T47D (cell line): Measurements from ENCODE around the gene HOXC13.

Source experiments
- DNase-seq, 2 experiments: peaks; one replicate each; pipeline versions ENCODE4 v3.0.0 to v3.0.0-alpha.2; 2011 to 2012; ENCODE audit warnings: low read depth in 1 of 2, low spot score in 1 of 2
- JUND ChIP-seq: IDR thresholded peaks from 2 replicates; pipeline ENCODE4 v1.6.1; 2012; ENCODE audit warnings: low read depth
- in situ Hi-C: cut with HindIII; loops from 2 replicates; pipeline ENCODE4 v1.10.0; 2016; ENCODE audit warnings: low sequenced_read_pairs, low pct_unique_long_range_greater_than_20kb

The HOXC13 gene

DNA sequence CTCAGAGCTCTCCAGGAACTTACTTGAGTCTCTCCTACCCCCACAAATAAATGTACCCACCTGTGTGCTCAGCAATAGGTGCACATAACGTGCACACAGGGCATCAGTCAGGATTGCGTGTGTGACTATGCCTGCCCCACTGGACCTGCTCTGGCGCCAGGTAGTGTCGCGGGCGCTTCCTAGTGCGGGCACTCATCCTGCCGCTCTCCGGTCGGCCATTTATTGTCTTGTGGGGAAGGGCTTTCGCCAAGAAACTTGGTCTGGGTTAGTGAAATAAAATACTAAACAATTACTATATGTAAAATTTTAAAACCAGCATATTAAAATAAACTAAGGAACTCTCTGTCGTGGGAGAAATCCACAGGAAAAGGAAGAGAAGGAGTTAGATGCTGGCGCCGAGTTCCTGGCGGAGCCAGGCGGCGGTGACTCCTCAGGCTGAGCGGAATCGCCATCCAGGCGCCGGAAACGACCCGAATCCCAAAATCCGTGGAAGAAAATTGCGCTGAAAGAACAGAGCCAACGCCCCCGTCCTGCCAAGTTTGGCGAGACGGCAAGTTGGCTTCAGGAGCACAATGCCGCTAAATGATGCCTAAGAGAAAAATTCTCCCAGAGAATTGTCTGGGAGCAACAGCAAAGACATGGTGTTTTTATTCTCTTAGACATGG, 7.9 kb upstream of the HOXC13 start:
- in situ Hi-C loops, result no loop called here
- no peak for DNase-seq

DNA sequence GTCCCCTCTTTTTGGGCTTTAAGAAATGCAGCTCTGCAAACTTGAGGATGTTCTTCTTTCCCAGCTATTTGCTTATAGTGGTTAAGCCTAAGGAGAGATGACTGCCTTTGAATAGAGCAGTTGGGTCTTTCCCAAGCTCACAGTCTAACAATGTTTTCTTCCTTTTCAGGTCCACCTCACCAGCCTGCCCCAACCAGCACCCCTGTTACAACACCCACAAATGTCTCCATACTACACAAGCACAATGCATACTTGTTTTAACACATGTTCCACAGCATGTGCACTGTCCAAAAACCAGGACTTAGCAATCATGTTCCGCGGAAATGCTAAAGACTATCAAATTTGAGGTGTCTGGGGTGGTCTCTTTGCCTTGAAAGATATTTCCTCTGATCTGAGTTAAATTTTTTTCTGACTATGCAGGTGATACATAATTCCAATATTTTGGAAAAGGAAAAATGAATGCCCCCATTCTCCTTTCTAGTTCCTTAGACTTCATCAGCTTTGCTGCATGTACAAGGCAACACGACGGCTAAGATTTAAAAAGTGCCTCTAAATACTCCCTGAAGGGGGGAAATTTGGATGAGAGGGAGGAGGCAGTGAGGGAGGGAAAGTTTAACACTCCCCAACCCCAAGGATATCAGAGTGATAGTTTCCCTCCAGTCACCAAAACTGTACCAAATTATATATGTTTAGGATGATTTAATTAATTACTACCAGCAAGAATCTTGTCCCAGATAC, 6.6 kb upstream of the HOXC13 start:
- TF ChIP-seq JUND, result no peak
- in situ Hi-C loops, result no loop called here

More for the DNA sequence above, 7.9 kb upstream of the HOXC13 start:
- TF ChIP-seq JUND, result no peak

DNA sequence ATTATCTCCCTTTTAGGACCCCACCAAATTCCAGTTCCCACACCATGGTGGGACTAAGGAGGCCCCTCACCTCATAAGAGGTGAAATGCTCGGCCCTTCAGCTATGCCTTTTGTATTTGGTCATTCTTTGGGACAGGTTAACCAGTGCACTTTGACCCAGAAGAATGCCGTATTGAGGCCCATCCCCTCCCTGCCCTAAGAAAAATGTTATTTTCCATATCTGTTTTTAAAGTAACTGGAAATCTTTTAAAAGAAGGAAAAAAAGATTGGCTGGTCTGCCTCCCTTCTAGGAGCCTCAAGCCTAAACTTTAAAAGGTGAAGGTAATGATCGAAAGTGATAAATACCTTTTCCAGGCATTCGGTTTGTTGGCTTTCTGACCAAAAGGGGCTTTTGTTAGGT, 5.7 kb upstream of the HOXC13 start:
- in situ Hi-C loops, result no loop called here
- no peak for DNase-seq
- TF ChIP-seq JUND, result no peak

More for the DNA sequence above, 6.6 kb upstream of the HOXC13 start:
- DNase-seq, result no peak

GRCh38 chr12:53935383-53936341, 3.0 kb upstream of the HOXC13 start:
- in situ Hi-C loops, result no loop called here
- DNase-seq, result no peak
- TF ChIP-seq JUND, result no peak

DNA sequence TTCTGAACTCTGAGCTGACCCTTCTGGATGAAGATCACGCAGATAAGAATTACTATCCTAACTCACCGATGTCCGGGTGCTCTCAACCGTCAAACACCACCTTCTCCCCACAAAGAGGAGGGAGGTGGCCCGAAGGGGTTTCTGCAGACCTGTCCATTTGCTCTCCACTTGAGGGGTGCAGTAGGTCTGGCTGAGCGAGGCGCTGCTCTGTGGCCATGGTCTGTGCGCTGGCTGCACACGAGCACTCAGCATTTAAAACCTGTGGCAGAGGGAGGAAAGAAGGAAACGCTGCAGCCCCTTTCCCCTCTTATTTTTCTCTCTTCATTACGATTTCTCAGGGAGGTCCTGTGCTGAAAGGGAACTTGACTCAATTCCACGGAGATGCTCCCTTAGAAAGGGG, 1.5 kb upstream of the HOXC13 start:
- in situ Hi-C loops, result no loop called here
- DNase-seq, result no peak
- no peak for TF ChIP-seq JUND

DNA sequence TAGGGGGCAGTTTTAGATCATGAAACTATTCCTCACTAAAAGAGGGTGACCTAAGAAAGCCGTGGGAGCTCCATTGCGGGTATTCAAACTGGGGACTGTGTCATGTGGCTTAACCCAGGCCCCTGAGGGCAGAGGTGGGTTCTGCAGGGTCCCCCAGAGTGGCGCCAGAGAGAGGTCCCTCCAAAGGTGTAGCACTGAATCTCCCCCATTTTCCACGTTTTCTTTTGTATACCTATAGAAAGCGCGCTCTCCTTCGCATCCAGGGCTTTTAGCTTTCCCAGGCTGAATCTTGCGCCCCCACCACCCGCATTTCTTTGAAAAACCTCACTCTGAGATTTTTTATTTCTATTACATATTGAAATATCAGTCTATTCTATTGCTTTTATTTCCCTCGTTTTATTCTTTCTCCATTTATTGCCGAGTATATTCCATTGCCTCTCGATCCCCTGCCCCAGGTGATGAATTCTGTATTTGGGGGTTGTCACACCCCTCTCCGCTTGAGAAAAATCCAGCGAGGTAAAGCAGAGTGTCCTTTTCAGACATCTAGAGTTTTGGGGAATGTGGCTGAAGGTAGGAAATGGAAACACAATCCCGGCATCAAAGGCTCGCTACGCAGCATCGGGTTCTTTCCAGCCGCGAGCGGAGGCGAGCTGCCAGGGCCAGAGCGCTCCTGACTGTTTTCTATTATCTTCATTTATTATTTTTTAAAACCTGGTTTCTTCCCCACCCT, 870 bp upstream of the HOXC13 start:
- in situ Hi-C loops, result no loop called here
- no peak for DNase-seq
- no peak for TF ChIP-seq JUND

- no peak for TF ChIP-seq JUND
- in situ Hi-C loops, result no loop called here
- peak in 1 of 2 experiments; percentile 65 for DNase-seq
These were observed 794 bp downstream of the HOXC13 start for GRCh38 chr12:53939141-53940108.

DNA sequence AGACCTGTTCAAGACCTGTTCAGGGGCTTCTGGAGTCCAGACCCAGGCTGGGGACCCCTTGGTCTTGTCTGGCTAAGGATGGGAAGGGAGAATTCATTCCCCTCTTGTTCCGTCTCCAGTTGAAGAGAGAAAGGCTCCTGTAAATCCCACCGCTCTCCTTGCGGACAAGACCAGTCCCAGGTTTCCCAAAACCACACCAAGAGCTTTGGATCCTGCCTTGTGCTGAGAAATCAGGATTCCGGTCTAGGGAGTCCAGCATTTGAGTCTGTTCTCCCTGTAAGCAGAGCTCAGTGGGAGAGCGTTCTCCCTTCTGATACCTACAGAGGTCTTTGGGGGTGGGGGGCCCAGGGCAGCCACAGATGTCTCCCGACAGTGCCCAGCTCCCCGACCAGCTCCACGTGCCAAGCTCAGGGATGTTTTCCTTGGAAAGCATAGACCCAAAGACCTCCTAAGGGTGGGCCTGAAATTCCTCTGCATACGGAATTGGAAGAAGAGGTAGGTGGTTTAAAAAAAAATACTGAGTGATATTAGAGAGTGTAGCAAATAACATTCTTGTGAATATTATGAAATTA, 1.9 kb downstream of the HOXC13 start:
- in situ Hi-C loops, result no loop called here
- TF ChIP-seq JUND, result no peak
- peak in 1 of 2 experiments; percentile 51 for DNase-seq

GRCh38 chr12:53941187-53941586, 2.6 kb downstream of the HOXC13 start:
- no peak for DNase-seq
- in situ Hi-C loops, result no loop called here
- no peak for TF ChIP-seq JUND

- TF ChIP-seq JUND, result no peak
- DNase-seq, result peak in 1 of 2 experiments; percentile 29
- in situ Hi-C loops, result no loop called here
These were observed 3.1 kb downstream of the HOXC13 start for GRCh38 chr12:53941750-53942149.
